HepG2 (cell line): ENCODE data around the gene PGM5. TPM values are rescaled to one million over a fixed set of nuclear protein-coding genes. Genes with fewer than 3 reads are reported as not detected.

Experiments
- ATAC-seq: fragments of 200-7000 bp; cut with Tn5 transposase; 3 replicates; pipeline ENCODE4 v1.9.1; 2020; ENCODE audit warnings: mild to moderate bottlenecking, moderate library complexity
- BruUV-seq: library from RNA; stranded (reverse); fragments of 400-500 nt; replicated peaks from 2 replicates; lab custom pipeline; 2021; lab: Mats Ljungman, UMichigan
- CTCF ChIA-PET: fragments of 300-600 bp; formaldehyde crosslinking; extraction: SDS; loops from one replicate; lab custom pipeline; 2021; ENCODE audit warnings: low total read pairs, inconsistent platforms, low intra/inter-chr PET ratio; lab: Yijun Ruan, JAX
- POLR2A ChIA-PET: fragments of 350-600 bp; sonication (Branson Sonifier 250); formaldehyde crosslinking; loops from one replicate; lab custom pipeline; 2020; ENCODE audit warnings: antibody characterized with exemption, inconsistent platforms; lab: Yijun Ruan, JAX
- DNase-seq: peaks from one replicate; pipeline ENCODE4 v3.0.0-alpha.2; 2015; ENCODE audit warnings: low spot score
- FAIRE-seq: peaks from 3 replicates; lab custom pipeline; 2011; peaks lifted over from hg19 to GRCh38; lab: Jason Lieb, UNC
- H2AFZ ChIP-seq: one replicate; pipeline ENCODE4 v1.6.1; 2011; ENCODE audit warnings: low read length, inconsistent platforms
- H3K27ac ChIP-seq: fragments of 300-600 bp; 3 replicates; pipeline ENCODE4 v1.8.0; 2011; ENCODE audit warnings: mixed run types, mild to moderate bottlenecking, mixed read lengths, low read length, inconsistent platforms; ENCODE audit not compliant: insufficient read depth; ENCODE audit errors: extremely low read length
- H3K27me3 ChIP-seq, 2 experiments: fragments of 200-600 bp in 1 of 2; 2 replicates in 1 of 2; 3 replicates in 1 of 2; pipeline versions ENCODE4 v1.6.0 to v1.8.0; 2011; ENCODE audit warnings: low read length in 2 of 2, mild to moderate bottlenecking in 2 of 2, moderate library complexity in 2 of 2, inconsistent platforms in 1 of 2; ENCODE audit not compliant: insufficient read depth in 2 of 2, control insufficient read depth in 1 of 2
- H3K36me3 ChIP-seq, 2 experiments: fragments of 200-600 bp in 1 of 2; replicated peaks in 1 of 2; 2 replicates in 1 of 2; 3 replicates in 1 of 2; pipeline versions ENCODE4 v1.5.1 to v1.8.0; 2011; ENCODE audit warnings: low read length in 2 of 2, inconsistent platforms in 1 of 2; ENCODE audit not compliant: insufficient read depth in 2 of 2, control insufficient read depth in 1 of 2
- H3K4me1 ChIP-seq: 2 replicates; pipeline ENCODE4 v1.5.1; 2012; ENCODE audit warnings: low read length, inconsistent platforms; ENCODE audit not compliant: insufficient read depth
- H3K4me2 ChIP-seq: 2 replicates; pipeline ENCODE4 v1.6.0; 2011; ENCODE audit warnings: low read depth, low read length, inconsistent platforms
- H3K4me3 ChIP-seq, 3 experiments: fragments of 200-600 bp in 1 of 3; sonication (generic), shearing (Covaris generic) in 1 of 3; replicated peaks in 1 of 3; 2 replicates each; pipeline ENCODE4 v1.5.1; 2011 to 2016; ENCODE audit warnings: low read length in 3 of 3, inconsistent platforms in 2 of 3, low read depth in 2 of 3, mild to moderate bottlenecking in 2 of 3, control low read depth in 1 of 3, mixed read lengths in 1 of 3; ENCODE audit not compliant: insufficient read depth in 1 of 3
- H3K79me2 ChIP-seq: one replicate; pipeline ENCODE4 v1.6.1; 2011; ENCODE audit warnings: low read length, inconsistent platforms; ENCODE audit not compliant: insufficient read depth
- H3K9ac ChIP-seq: 2 replicates; pipeline ENCODE4 v1.6.0; 2011; ENCODE audit warnings: mild to moderate bottlenecking, low read depth, low read length, inconsistent platforms; ENCODE audit not compliant: insufficient read depth
- H3K9me3 ChIP-seq: 2 replicates; pipeline ENCODE4 v1.5.1; 2012; ENCODE audit warnings: mild to moderate bottlenecking, low read length
- H4K20me1 ChIP-seq: 2 replicates; pipeline ENCODE4 v1.6.0; 2011; ENCODE audit warnings: inconsistent platforms, mild to moderate bottlenecking, low read length, moderate library complexity; ENCODE audit not compliant: insufficient read depth
- ATF1 ChIP-seq: IDR thresholded peaks from 2 replicates; pipeline ENCODE4 v1.6.1; 2016; ENCODE audit warnings: mild to moderate bottlenecking, control low read depth
- FOXA1 ChIP-seq, 2 experiments: fragments of 450-650 bp in 1 of 2; sonication (generic) in 1 of 2; formaldehyde crosslinking in 1 of 2; IDR thresholded peaks; 2 replicates each; pipeline versions ENCODE4 v1.4.0 to v1.6.1; 2016 to 2020; ENCODE audit warnings: missing genetic modification reagents in 1 of 2
- GZF1 ChIP-seq: sonication (generic); formaldehyde crosslinking; IDR thresholded peaks from 2 replicates; pipeline ENCODE4 v1.5.1; 2020; ENCODE audit warnings: mild to moderate bottlenecking, missing genetic modification reagents
- LBX2 ChIP-seq: sonication (generic); formaldehyde crosslinking; IDR thresholded peaks from 2 replicates; pipeline ENCODE4 v1.5.0; 2020; ENCODE audit warnings: missing genetic modification reagents, mild to moderate bottlenecking, borderline replicate concordance
- NFYC ChIP-seq: IDR thresholded peaks from 2 replicates; pipeline ENCODE4 v1.6.1; 2016; ENCODE audit warnings: missing genetic modification reagents, missing compliant biosample characterization
- NRL ChIP-seq: sonication (generic); formaldehyde crosslinking; IDR thresholded peaks from 2 replicates; pipeline ENCODE4 v1.5.0; 2020; ENCODE audit warnings: missing genetic modification reagents, mild to moderate bottlenecking, moderate library complexity, borderline replicate concordance
- PHF20 ChIP-seq: sonication (generic); formaldehyde crosslinking; IDR thresholded peaks from 2 replicates; pipeline ENCODE4 v1.5.0; 2020; ENCODE audit warnings: mild to moderate bottlenecking, missing genetic modification reagents
- PHF5A ChIP-seq: IDR thresholded peaks from one replicate; pipeline ENCODE4 v1.6.1; 2018; ENCODE audit warnings: low read depth, missing genetic modification reagents; ENCODE audit not compliant: unreplicated experiment
- RXRA ChIP-seq: sonication (generic); formaldehyde crosslinking; IDR thresholded peaks from 2 replicates; pipeline ENCODE4 v1.5.1; 2020; ENCODE audit warnings: missing genetic modification reagents
- SAFB2 ChIP-seq: sonication (generic); formaldehyde crosslinking; IDR thresholded peaks from 2 replicates; pipeline ENCODE4 v1.5.1; 2020; ENCODE audit warnings: missing genetic modification reagents, low read depth, mild to moderate bottlenecking, borderline replicate concordance
- THAP9 ChIP-seq: sonication (generic); formaldehyde crosslinking; IDR thresholded peaks from 2 replicates; pipeline ENCODE4; 2020; ENCODE audit warnings: missing genetic modification reagents, mild to moderate bottlenecking, borderline replicate concordance
- ZNF30 ChIP-seq: sonication (generic); formaldehyde crosslinking; IDR thresholded peaks from 2 replicates; pipeline ENCODE4 v1.5.0; 2020; ENCODE audit warnings: mild to moderate bottlenecking, missing genetic modification reagents
- ZNF451 ChIP-seq: sonication (generic); formaldehyde crosslinking; IDR thresholded peaks from 2 replicates; pipeline ENCODE4 v1.5.0; 2020; ENCODE audit warnings: mild to moderate bottlenecking, missing genetic modification reagents
- ZNF512B ChIP-seq: sonication (generic); formaldehyde crosslinking; IDR thresholded peaks from 2 replicates; pipeline ENCODE4 v1.5.1; 2020; ENCODE audit warnings: missing genetic modification reagents, mild to moderate bottlenecking, borderline replicate concordance
- ZNF710 ChIP-seq: sonication (generic); formaldehyde crosslinking; IDR thresholded peaks from 2 replicates; pipeline ENCODE4 v1.5.0; 2020; ENCODE audit warnings: mild to moderate bottlenecking, missing genetic modification reagents, borderline replicate concordance
- ZNF749 ChIP-seq: sonication (generic); formaldehyde crosslinking; IDR thresholded peaks from 2 replicates; pipeline ENCODE4 v1.8.0; 2022; ENCODE audit warnings: mild to moderate bottlenecking, missing genetic modification reagents, moderate library complexity, borderline replicate concordance
- WGBS: methylation state at CpG from one replicate; pipeline ENCODE4 v1.1.6; 2017; ENCODE audit warnings: low lambda C conversion rate; 5-methylcytosine and 5-hydroxymethylcytosine counted together
- in situ Hi-C: cut with HindIII; loops from 2 replicates; pipeline ENCODE4 v1.10.0; 2017; ENCODE audit warnings: low pct_unique_long_range_greater_than_20kb; ENCODE audit not compliant: extremely low pct_ligation_motif_present
- intact Hi-C: fragments of 100-400 bp; cut with micrococcal nuclease; formaldehyde crosslinking; loops from one replicate; pipeline ENCODE4 v1.10.0; 2022; ENCODE audit not compliant: unreplicated experiment
- polyA plus RNA-seq, 8 experiments: library from polyadenylated mRNA; depleted of rRNA in 3 of 8; stranded (reverse) in 7 of 8; unstranded in 1 of 8; fragments of >200 nt; fragmentation: Illumina TruSeq in 4 of 8; extraction: Trizol in 4 of 8; gene quantifications; 2 replicates each; pipeline versions ENCODE4 v1.2.1 to v1.2.3, GENCODE V29; 2011 to 2016; ENCODE audit warnings: low read depth in 4 of 8, missing spikeins in 1 of 8, mixed read lengths in 1 of 8; ENCODE audit not compliant: insufficient read depth in 1 of 8
- total RNA-seq, 5 experiments: library from RNA; depleted of rRNA; stranded (reverse); fragments of >200 nt; fragmentation: Illumina TruSeq; extraction: Trizol; gene quantifications; 2 replicates each; pipeline ENCODE4 v1.2.3, GENCODE V29; 2016; ENCODE audit warnings: low read depth in 1 of 5

PGM5 gene
- total and polyA plus RNA-seq, 2 of the 13 experiments (the other 11 are each of a cell fraction or from before 2014, with no cell fraction given), result not detected

- no peak for TF ChIP-seq ZNF512B
Observed at GRCh38 chr9:68470634-68471033, 114.2 kb downstream of the PGM5 start (continued).

- H3K4me1 ChIP-seq, result no peaks in the 10 kb centered on the region
- CTCF ChIA-PET, result no interaction called here
- no peak for TF ChIP-seq ZNF710 (CRISPR knock-in tag)
- TF ChIP-seq FOXA1 (IDR thresholded peaks at IDR 0.05), result no peak
- TF ChIP-seq FOXA1 (CRISPR knock-in tag; IDR thresholded peaks at IDR 0.05), result no peak
- TF ChIP-seq ZNF30 (CRISPR knock-in tag), result no peak
- no peak for TF ChIP-seq ATF1 (CRISPR knock-in tag)
- no peak for TF ChIP-seq NFYC (CRISPR knock-in tag)
- no peak for TF ChIP-seq PHF5A (CRISPR knock-in tag)
- no peak for TF ChIP-seq PHF20 (CRISPR knock-in tag)
- TF ChIP-seq SAFB2 (CRISPR knock-in tag), result no peak
- no peak for TF ChIP-seq RXRA (CRISPR knock-in tag)
- no peak for TF ChIP-seq ZNF451 (CRISPR knock-in tag)
- no peak for TF ChIP-seq NRL (CRISPR knock-in tag)
- TF ChIP-seq THAP9 (CRISPR knock-in tag), result no peak
- no peak for TF ChIP-seq LBX2 (CRISPR knock-in tag)
- TF ChIP-seq GZF1, result no peak
- TF ChIP-seq ZNF749 (CRISPR knock-in tag), result no peak
Observed at GRCh38 chr9:68472119-68472518, 115.7 kb downstream of the PGM5 start.

More at GRCh38 chr9:68472119-68472518, 115.7 kb downstream of the PGM5 start:
- POLR2A ChIA-PET, result no interaction called here
- no peak for DNase-seq
- H3K27me3 ChIP-seq, result no peaks in the 10 kb centered on the region
- H3K9me3 ChIP-seq, result no peaks in the 10 kb centered on the region
- no peak overlapping the region for H3K4me3 ChIP-seq
- WGBS, result 4% methylated on average over 2 of the region's 2 CpGs
- no peak for ATAC-seq
- H4K20me1 ChIP-seq, result no peaks in the 10 kb centered on the region
- no peak overlapping the region for H3K4me2 ChIP-seq
- intact Hi-C loops, result no loop called here
- no peak overlapping the region for H3K9ac ChIP-seq
- H2AFZ ChIP-seq, result no peak overlapping the region
- H3K79me2 ChIP-seq, result no peaks in the 10 kb centered on the region
- in situ Hi-C loops, result no loop called here
- BruUV-seq, result no TSS peak
- H3K36me3 ChIP-seq, result no peaks in the 10 kb centered on the region
- no peak overlapping the region for H3K27ac ChIP-seq
- no peak for FAIRE-seq
